HCEC 1CT (cell line): Measurements from ENCODE around the gene CHORDC1.
"Not testable (repeated sequence)": the region's sequence is repeated elsewhere in the genome, so short reads cannot be mapped to it uniquely, and the experiment has no call there.

Source experiments
- DNase-seq: peaks from one replicate; pipeline ENCODE4 v3.0.0-alpha.2; 2017

CHORDC1 gene

DNA sequence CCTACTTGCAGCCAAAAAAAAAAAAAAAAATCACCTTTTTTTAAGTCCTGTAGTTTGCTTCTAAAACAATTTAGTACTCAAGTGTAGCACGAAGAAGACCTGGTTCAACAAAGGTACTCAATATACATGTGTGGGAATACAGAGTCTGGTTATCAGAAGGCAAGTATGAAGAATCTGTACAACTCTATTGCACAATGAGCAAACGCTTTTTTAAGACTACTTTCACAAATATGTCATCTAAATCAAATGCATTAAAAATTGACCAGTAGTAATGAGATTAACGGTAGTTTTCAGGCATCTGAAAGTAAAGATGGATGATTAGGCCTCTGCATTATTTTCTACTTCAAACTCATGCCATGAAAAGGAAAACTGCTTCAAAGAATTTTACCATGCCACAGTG is 9.5 kb downstream of the CHORDC1 start:
- no peak for DNase-seq

DNA sequence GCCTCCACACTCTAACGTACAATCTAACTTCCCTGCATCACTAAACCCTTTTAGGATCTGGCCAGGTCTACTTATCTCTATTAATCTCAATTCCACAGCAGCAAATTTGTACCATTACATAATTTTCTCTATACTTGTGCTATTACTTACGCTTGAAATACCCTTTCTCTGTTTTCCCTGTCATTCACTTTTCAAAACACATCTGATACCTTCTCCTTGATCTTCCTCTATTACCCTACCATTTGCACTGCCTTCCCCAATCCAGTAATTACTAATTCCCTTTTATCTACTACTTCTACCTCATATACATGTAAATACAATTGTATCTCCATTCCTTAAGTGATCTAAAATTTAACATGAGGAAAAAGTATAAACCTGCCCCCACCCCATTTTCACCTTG is 14.0 kb downstream of the CHORDC1 start:
- DNase-seq: no peak

DNA sequence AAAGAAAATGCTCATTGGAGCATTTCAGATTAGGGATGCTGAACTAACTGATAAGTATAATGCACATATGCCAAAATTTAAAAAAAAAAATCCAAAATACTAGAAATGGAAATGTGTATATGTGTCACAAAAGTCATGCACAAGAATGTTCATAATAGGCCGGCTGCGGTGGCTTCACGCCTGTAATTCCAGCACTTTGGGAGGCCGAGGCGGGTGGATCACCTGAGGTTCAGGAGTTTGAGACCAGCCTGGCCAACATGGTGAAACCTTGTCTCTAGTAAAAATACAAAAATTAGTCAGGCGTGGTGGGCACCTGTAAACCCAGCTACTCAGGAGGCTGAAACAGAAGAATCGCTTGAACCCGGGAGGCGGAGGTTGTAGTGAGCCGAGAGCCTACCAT is 14.9 kb downstream of the CHORDC1 start:
- not testable (repeated sequence) for DNase-seq

DNA sequence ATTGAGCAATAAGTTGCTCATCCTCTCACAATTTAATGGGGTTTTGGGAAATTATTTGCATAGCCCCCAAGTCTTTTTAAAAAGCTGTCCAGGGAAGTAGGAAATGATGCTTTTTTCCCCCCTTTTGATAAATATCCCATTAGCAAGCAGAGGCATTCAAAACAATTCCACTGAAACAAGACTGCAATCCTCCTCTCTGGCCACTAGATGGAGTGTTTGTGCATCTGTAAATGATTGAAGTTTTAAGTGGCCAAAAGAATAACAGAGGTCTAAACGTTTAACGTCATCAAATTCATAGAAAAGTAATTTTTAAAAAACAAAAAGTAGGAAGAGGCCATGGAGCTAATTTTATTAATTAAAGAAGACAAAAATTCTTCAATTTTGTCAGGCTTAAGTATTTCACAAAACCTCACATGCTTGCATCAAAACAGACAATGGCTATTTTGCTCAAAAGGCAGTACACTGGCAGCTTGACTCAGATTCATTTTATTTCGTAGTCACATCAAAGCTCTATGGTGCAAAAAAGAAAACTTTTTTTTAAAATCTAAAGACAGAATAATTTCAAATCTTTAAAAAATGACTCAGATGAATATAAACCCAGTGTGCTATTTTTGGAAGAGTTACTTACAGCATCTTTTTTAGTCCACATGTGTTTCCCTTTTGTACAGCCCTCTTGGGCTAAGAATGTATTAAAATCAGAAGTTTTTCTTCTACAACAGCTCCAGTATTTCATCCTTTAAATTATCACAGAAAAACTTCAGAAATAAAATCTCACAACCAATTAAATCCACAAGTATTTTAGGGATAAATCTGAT is 17.8 kb downstream of the CHORDC1 start:
- DNase-seq: peak; percentile 69

DNA sequence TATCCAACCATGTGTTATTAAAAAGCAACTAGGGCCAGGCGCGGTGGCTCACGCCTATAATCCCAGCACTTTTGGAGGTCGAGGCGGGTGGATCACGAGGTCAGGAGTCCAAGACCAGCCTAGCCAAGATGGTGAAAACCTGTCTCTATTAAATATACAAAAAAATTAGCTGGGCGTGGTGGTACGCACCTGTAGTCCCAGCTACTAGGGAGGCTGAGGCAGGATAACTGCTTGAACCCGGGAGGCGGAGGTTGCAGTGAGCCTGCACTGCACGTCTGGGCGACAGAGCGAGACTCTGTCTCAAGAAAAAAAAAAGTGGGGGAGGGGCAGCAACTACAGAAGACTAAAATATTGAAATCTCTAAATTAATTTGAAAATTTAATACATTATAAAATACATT is 18.4 kb downstream of the CHORDC1 start:
- DNase-seq: no peak

DNA sequence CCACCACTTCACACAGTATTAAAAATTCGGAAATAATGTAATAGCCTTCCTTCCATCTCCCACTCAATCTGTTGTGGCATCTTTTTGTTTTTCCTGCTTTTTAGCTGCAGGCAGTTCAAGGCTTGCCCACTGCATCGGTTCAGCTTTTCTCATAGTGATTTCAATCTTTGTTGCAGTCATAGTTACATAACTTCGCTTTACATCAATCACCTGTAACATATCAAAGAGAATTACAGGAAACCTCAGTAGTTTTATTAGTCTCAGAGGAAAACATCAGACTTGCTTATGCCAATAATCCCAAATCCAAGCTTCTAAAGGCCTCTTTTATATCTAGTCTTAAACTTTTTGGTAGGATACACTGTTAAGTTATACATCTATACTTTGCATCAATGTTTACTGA is 20.5 kb downstream of the CHORDC1 start:
- DNase-seq: no peak

DNA sequence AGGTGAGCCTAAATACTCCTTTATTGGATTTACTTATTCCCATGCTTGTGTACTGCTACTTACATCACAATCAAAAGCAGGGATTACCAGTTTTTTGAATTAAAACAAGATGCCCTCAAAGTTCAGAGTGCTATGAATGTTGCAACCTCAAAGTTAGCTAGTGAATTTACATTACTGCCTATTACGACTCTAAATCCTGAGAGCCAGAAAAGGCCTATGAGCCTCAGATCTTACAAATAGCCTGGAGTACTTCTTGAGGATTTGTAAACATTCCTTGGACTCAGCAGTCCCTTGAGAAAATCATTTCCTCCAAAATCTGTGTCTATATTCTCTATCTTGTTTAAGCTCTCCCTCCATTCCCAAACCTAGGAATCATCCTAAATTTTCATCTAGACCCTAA is 25.5 kb downstream of the CHORDC1 start:
- no peak for DNase-seq

DNA sequence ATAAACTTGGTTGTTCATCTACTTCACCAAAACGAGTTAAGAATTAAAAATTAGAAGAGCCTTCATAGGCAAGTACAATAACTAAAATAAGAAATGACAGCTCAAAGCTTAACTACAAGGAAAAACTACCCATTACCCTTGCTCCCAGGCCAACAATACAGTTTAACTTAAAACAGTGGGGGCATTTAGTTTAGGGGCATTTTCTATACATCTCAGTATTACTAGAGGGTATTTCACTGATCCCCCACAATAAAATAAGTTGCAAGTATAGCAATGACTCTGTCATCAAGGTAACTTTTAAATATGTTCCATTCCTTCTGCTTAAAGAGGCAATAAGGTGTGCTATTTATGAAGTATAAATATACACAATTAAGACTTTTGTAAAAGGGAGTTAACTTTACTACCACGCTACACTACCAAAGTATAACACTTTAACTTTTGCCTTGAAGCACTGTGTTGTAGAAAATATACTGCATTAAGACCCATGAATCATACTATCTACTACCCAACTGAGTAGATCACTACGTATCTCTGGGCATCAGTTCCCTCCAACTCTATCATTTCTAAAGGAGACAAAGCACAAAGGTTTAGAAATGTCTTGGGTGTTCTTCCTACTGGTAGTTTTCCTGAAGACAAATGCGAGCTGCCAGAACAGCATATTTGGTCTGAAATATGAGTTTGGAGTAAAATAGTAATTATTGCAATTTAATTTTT is 29.8 kb downstream of the CHORDC1 start:
- DNase-seq: no peak

DNA sequence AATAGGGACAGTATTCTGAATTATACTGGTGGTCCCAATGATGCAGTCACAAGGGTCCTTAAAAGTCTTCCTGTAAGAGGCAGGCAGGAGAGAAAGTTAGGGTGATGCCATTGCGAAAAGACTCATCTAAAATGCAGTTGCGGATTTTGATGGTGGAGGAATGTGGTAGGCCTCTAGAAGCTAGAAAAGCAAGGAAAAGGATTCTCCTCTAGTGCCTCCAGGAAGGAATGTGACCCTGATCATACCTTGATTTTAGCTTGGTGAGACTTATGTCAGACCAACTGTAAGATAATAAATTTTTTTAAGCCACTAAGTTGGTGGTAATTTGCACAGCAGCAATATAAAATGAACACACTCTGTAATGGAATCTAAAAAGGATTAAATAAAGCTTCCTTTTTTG is 33.8 kb downstream of the CHORDC1 start:
- no peak for DNase-seq

DNA sequence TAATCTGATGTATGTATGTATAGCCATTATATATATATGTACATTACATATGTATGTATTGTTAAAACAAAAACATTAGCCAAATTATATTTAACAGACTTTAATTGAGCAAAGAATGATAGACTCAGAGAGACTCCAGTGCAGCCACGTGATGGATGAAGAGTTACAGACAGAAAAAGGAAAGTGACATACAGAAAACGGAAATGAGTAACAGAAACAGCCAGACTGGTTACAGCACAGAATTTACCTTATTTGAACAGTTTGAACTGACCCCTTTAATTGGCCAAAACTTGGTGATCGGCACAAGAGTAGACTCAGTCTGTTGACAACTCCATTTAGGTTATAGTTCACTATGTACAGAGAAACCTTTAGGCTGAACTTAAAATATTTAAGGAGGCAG is 35.0 kb downstream of the CHORDC1 start:
- no peak for DNase-seq

DNA sequence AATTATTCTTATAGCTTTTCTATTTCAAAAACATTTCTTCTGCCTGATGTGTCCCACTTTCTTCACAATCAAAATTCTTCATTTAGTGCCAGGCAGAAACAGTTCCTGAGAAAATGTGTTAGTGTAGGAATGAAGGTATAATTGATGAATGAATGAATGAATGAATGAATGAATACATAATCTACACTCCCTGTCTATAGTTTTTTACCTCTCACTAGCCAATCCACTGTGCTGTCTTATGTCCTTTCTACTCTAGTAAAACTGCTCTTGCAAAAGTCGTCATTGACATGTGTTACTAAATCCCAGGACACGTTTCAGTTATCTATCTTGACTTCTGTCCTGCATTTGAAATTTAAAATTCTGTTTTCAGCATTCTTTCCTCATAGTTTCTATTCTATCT is 42.9 kb downstream of the CHORDC1 start:
- DNase-seq: no peak

DNA sequence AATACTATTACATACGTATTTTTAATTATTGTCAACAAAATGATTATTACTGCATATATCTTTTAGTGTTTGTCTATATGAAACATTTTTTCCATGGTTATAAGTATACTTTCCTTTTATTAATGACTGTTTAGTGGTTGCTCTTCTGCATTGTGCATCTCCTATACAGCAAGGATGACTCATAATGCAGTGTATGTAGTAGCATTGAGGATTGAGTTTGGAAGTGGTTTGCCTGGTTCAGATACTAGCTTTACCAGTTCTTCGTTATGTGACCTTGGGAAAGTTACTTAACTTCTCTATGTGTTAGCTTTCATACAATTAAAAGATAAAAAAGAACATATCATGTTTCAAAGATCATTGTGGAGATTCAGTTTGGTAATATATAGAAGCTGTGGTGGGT is 44.1 kb downstream of the CHORDC1 start:
- no peak for DNase-seq

DNA sequence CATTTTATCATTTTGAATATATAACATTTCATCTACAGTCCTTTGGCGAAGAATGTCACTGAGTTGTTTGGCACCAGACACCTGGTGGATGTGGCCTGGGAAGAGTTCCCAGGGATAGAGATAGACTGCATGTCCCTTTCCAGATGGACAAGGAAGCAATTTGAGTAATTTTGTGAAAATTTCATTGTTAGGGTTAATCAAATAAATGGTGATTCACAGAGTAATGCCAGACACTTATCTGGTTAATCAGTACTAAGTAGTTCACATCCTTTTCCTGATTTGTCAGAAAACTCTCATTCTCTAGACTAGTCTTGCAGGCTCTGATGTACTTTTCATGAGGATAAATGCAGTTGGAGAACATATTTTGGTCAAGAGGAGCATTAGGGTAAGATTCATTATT is 46.8 kb downstream of the CHORDC1 start:
- DNase-seq: no peak

DNA sequence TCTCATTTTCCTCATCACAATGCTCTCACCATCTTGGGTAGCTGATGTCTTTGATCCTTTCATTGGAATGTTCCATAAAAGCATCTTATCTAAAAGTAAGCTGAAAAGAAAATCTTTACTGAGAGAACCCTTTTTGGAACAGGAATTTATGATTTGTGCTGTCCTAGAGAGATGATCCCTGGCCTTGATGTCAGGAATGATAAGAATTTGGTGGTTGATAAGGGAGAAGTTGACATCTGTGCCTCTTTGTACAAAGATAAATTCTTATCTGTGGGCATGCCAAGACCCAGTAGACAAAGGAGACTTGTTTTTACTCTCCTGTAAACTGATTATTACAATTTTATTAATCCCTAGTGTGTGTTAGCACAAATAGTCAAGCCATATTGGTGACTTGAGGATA is 51.5 kb downstream of the CHORDC1 start:
- DNase-seq: no peak

DNA sequence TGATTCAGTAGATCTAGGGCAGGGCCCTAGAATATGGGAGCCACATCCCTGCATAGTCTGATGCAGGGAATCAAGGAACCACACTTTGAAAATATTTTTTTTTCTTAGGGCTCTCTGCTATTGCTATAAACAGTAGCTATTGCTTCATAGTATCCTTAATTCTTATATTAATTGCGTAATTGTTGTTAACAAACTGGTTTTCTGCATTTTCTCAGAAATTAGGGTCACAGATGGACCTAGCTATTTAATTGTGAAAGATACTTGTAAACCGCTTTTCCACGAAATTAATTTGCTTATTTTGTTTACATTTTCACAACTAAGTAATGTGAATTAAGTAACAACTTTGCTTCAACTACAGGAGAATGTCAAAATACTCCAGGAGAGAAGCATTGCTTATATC is 54.3 kb downstream of the CHORDC1 start:
- no peak for DNase-seq

DNA sequence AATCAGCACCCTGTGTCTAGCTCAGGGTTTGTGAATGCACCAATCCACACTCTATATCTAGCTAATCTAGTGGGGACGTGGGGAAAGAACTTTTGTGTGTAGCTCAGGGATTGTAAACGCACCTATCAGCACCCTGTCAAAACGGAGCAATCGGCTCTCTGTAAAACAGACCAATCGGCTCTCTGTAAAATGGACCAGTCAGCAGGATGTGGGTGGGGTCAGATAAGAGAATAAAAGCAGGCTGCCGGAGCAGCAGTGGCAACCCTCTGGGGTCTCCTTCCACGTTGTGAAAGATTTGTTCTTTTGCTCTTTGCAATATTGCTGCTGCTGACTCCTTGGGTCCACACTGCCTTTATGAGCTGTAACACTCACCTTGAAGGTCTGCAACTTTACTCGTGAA is 55.1 kb downstream of the CHORDC1 start:
- DNase-seq: not testable (repeated sequence)

DNA sequence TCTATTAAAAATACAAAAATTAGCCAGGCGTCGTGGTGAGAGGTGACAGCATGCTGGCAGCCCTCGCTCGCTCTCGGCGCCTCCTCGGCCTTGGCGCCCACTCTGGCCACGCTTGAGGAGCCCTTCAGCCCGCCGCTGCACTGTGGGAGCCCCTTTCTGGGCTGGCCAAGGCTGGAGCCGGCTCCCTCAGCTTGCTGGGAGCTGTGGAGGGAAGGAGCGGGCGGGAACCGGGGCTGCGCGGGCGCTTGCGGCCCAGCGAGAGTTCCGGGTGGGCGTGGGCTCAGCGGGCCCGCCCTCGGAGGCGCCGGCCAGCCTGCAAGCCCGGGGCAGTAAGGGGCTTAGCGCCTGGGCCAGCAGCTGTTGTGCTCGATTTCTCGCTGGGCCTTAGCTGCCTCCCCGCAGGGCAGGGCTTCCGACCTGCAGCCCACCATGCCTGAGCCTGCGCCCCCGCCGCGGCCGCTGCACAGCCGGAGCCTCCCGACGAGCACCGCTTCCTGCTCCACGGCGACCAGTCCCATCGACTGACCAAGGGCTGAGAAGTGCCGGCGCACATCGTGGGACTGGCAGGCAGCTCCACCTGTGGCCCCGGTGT is 55.8 kb downstream of the CHORDC1 start:
- DNase-seq: not testable (repeated sequence)
